BJ (cell line): Measurements from ENCODE around the gene MAGEA4. TPM values are rescaled to one million over a fixed set of nuclear protein-coding genes. Genes with fewer than 3 reads are reported as not detected.

ENCODE experiments used
- CTCF ChIA-PET: fragments of 350-600 bp; formaldehyde crosslinking; extraction: SDS; loops from one replicate; lab custom pipeline; 2021; ENCODE audit warnings: antibody characterized with exemption, inconsistent platforms; lab: Yijun Ruan, JAX
- POLR2A ChIA-PET: fragments of 300-600 bp; sonication (Branson Sonifier 250); formaldehyde crosslinking; extraction: SDS; loops from one replicate; lab custom pipeline; 2021; ENCODE audit warnings: antibody characterized with exemption; lab: Charles Lee
- DNase-seq: peaks from one replicate; pipeline ENCODE4 v3.0.0-alpha.2; 2011; ENCODE audit warnings: low read depth
- H3K27me3 ChIP-seq: 2 replicates; pipeline ENCODE4 v1.6.0; 2011; ENCODE audit warnings: low read length; ENCODE audit not compliant: control insufficient read depth, insufficient read depth
- H3K36me3 ChIP-seq: 2 replicates; pipeline ENCODE4 v1.5.1; 2011; ENCODE audit warnings: low read length; ENCODE audit not compliant: control insufficient read depth, insufficient read depth
- H3K4me3 ChIP-seq: 2 replicates; pipeline ENCODE4 v1.5.1; 2011; ENCODE audit warnings: low read depth, mild to moderate bottlenecking, control low read depth, low read length
- CTCF ChIP-seq: IDR thresholded peaks from 2 replicates; pipeline ENCODE4 v1.5.1; 2011; ENCODE audit warnings: low read depth, mild to moderate bottlenecking, control low read depth, inconsistent platforms, low read length, moderate library complexity; ENCODE audit not compliant: insufficient read depth
- polyA plus RNA-seq: library from polyadenylated mRNA; depleted of rRNA; stranded (reverse); fragments of >200 nt; gene quantifications from 2 replicates; pipeline ENCODE4 v1.2.3, GENCODE V29; 2011

The MAGEA4 gene
- polyA plus RNA-seq, 1 experiment: not detected

- POLR2A ChIA-PET: no interaction called here
Observed at GRCh38 chrX:151922692-151923091, 10.0 kb downstream of the MAGEA4 start.

DNA sequence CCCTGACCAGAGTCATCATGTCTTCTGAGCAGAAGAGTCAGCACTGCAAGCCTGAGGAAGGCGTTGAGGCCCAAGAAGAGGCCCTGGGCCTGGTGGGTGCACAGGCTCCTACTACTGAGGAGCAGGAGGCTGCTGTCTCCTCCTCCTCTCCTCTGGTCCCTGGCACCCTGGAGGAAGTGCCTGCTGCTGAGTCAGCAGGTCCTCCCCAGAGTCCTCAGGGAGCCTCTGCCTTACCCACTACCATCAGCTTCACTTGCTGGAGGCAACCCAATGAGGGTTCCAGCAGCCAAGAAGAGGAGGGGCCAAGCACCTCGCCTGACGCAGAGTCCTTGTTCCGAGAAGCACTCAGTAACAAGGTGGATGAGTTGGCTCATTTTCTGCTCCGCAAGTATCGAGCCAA, 11.0 kb downstream of the MAGEA4 start:
- H3K4me3 ChIP-seq: no peak overlapping the region
- ChIA-PET POLR2A (no interaction called here), CTCF (no interaction called here)
- DNase-seq: no peak
- TF ChIP-seq CTCF: no peak
- no peaks in the 10 kb centered on the region for H3K27me3 ChIP-seq
- no peaks in the 10 kb centered on the region for H3K36me3 ChIP-seq

More at GRCh38 chrX:151922692-151923091, 10.0 kb downstream of the MAGEA4 start:
- H3K27me3 ChIP-seq: no peaks in the 10 kb centered on the region
- no peak for DNase-seq
- CTCF ChIA-PET: no interaction called here
- no peak overlapping the region for H3K4me3 ChIP-seq
- H3K36me3 ChIP-seq: no peaks in the 10 kb centered on the region
- no peak for TF ChIP-seq CTCF

DNA sequence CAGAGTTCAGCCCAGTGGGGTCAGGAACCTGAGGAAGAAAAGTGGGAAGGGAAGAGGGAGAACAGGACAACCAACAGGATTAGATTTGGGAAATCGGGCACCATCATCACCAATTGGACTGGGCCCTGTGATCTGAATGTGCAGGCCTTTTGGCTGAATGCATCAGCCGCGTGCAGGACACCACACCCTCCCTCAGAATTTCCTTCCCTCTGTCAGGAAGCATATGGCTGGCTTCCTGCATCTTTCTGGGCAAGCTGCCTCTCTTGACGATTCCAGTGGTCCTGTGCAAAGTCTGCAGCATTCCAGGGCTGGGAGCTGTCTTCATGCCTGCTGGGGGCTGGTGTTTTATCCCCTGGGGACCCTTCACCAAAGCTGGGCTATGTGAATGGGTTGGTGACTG, 16.4 kb downstream of the MAGEA4 start:
- Histone ChIP-seq H3K27me3 (no peaks in the 10 kb centered on the region), H3K4me3 (no peak overlapping the region), H3K36me3 (no peaks in the 10 kb centered on the region)
- ChIA-PET CTCF (no interaction called here), POLR2A (no interaction called here)
- TF ChIP-seq CTCF: no peak
- DNase-seq: no peak

DNA sequence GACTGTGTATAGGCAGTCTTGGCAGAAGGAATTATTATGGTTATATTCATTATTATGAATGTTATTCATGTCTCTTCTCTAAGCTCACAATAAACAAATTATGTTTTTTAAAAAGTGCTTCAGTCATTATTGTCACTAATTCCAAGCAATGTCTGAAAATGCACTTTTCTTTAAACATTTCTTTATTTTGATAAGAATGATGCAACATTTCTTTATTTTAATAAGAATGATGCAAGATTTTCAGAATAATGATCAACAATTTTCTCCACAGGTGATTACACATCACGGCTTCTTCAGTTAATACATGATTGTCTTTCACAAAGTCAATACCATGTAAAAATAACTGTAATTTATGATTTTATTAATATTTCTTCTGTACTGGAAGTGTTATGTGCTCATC, 22.7 kb downstream of the MAGEA4 start:
- Histone ChIP-seq H3K27me3 (no peaks in the 10 kb centered on the region), H3K4me3 (no peak overlapping the region), H3K36me3 (no peaks in the 10 kb centered on the region)
- no peak for TF ChIP-seq CTCF
- no peak for DNase-seq
- ChIA-PET CTCF (no interaction called here), POLR2A (no interaction called here)

DNA sequence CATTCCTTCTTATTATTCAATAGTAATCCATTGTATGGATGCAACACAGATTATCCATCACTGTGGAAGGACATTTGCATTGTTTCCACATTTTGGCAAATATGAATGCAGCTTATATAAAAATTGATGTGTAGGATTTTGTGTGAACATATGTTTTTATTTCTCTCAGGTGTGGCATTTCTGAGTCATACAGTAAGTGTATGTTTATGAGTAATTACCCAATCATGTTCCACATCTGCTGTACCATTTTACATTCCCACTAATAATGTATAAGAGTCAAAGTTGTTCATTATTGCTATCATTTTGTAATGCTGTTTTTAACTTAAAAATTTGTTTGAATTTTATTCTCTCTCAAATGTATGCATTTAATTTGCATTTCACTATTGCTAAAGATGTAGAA, 25.5 kb downstream of the MAGEA4 start:
- no peak for TF ChIP-seq CTCF
- no peak overlapping the region for H3K4me3 ChIP-seq
- CTCF ChIA-PET: no interaction called here
- DNase-seq: no peak
- H3K27me3 ChIP-seq: no peaks in the 10 kb centered on the region
- POLR2A ChIA-PET: no interaction called here
- no peaks in the 10 kb centered on the region for H3K36me3 ChIP-seq
